GM23248 (cell line): ENCODE measurements around the gene DENND1C. TPM values are rescaled to one million over a fixed set of nuclear protein-coding genes. Genes with fewer than 3 reads are reported as not detected.

Source experiments
- DNase-seq: peaks from one replicate; pipeline ENCODE4 v3.0.0-alpha.2; 2015
- H2AFZ ChIP-seq: fragments of 200-600 bp; sonication (generic); 2 replicates; pipeline ENCODE4 v1.6.1; 2016; ENCODE audit warnings: antibody characterized with exemption
- H3F3A ChIP-seq: fragments of 200-600 bp; sonication (generic); 2 replicates; pipeline ENCODE4 v1.6.1; 2016; ENCODE audit warnings: mild to moderate bottlenecking, antibody characterized with exemption, mixed run types; ENCODE audit not compliant: insufficient read depth
- H3K27ac ChIP-seq: fragments of 200-600 bp; sonication (generic); 2 replicates; pipeline ENCODE4 v1.5.1; 2016; ENCODE audit warnings: mild to moderate bottlenecking
- H3K27me3 ChIP-seq: fragments of 200-600 bp; sonication (generic); replicated peaks from 2 replicates; pipeline ENCODE4 v1.6.1; 2016; ENCODE audit warnings: mild to moderate bottlenecking; ENCODE audit not compliant: insufficient read depth
- H3K36me3 ChIP-seq: fragments of 200-600 bp; sonication (generic); 2 replicates; pipeline ENCODE4 v1.6.1; 2016; ENCODE audit warnings: low read depth, mild to moderate bottlenecking
- H3K4me1 ChIP-seq: fragments of 200-600 bp; sonication (generic); 2 replicates; pipeline ENCODE4 v1.6.1; 2016; ENCODE audit warnings: mild to moderate bottlenecking; ENCODE audit not compliant: insufficient read depth
- H3K4me2 ChIP-seq: fragments of 200-600 bp; sonication (generic); one replicate; pipeline ENCODE4 v1.6.1; 2016; ENCODE audit warnings: mild to moderate bottlenecking; ENCODE audit not compliant: unreplicated experiment
- H3K4me3 ChIP-seq: fragments of 200-600 bp; sonication (generic); 2 replicates; pipeline ENCODE4 v1.5.1; 2016; ENCODE audit warnings: mild to moderate bottlenecking
- H3K79me2 ChIP-seq: fragments of 200-600 bp; sonication (generic); 2 replicates; pipeline ENCODE4 v1.6.1; 2016; ENCODE audit warnings: mild to moderate bottlenecking; ENCODE audit not compliant: insufficient read depth
- H3K9ac ChIP-seq: fragments of 200-600 bp; sonication (generic); 2 replicates; pipeline ENCODE4 v1.6.1; 2016; ENCODE audit warnings: mild to moderate bottlenecking
- H3K9me2 ChIP-seq: fragments of 200-600 bp; sonication (generic); 2 replicates; pipeline ENCODE4 v1.6.1; 2016; ENCODE audit warnings: mixed run types, mild to moderate bottlenecking, moderate library complexity; ENCODE audit not compliant: insufficient read depth
- H3K9me3 ChIP-seq: fragments of 200-600 bp; sonication (generic); one replicate; pipeline ENCODE4 v1.6.1; 2017; ENCODE audit warnings: low read depth
- H4K20me1 ChIP-seq: fragments of 200-600 bp; sonication (generic); 2 replicates; pipeline ENCODE4 v1.6.0; 2016; ENCODE audit not compliant: insufficient read depth
- EZH2 ChIP-seq: fragments of 200-600 bp; sonication (generic); IDR thresholded peaks from 2 replicates; pipeline ENCODE4 v1.6.1; 2018; ENCODE audit warnings: antibody characterized with exemption, mild to moderate bottlenecking; ENCODE audit not compliant: insufficient read depth, poor library complexity, severe bottlenecking
- EZH2phosphoT487 ChIP-seq: fragments of 200-600 bp; sonication (generic); IDR thresholded peaks from 2 replicates; pipeline ENCODE4 v1.6.1; 2018; ENCODE audit warnings: antibody characterized with exemption, moderate library complexity, mild to moderate bottlenecking, low read depth; ENCODE audit not compliant: insufficient read depth
- WGBS, 2 experiments: methylation state at CpG; one replicate each; pipeline ENCODE4 v1.1.6; 2015 to 2017; ENCODE audit warnings: low lambda C conversion rate in 2 of 2, low coverage in 1 of 2; ENCODE audit errors: missing lambda C conversion rate in 2 of 2; 5-methylcytosine and 5-hydroxymethylcytosine counted together
- in situ Hi-C: fragments of 300-500 bp; cut with MboI; formaldehyde crosslinking; loops from 2 replicates; pipeline ENCODE4 v1.15.0; 2020
- polyA plus RNA-seq: library from polyadenylated mRNA; unstranded; fragments of >200 nt; fragmentation: Nextera tagmentation; extraction: Ambion mirVana; gene quantifications from 2 replicates; pipeline ENCODE4 v1.2.1, GENCODE V29; 2016
- total RNA-seq: library from RNA; depleted of rRNA; stranded (reverse); fragments of >200 nt; shearing (Covaris generic); gene quantifications from 2 replicates; pipeline ENCODE4 v1.2.3, GENCODE V29; 2014

The DENND1C gene
- total and polyA plus RNA-seq, 2 experiments from 2014 or later = not detected

GRCh38 chr19:6453951-6454565, 27.5 kb downstream of the DENND1C start:
- DNase-seq = no peak
- Histone ChIP-seq H3K9me3 (no peaks in the 10 kb centered on the region), H3K9ac (no peak overlapping the region), H4K20me1 (no peaks in the 10 kb centered on the region), H2AFZ (no peak overlapping the region), H3K4me3 (no peak overlapping the region), H3K27ac (no peak overlapping the region), H3K36me3 (no peaks in the 10 kb centered on the region), H3K4me1 (no peaks in the 10 kb centered on the region), H3F3A (no peaks in the 10 kb centered on the region), H3K9me2 (no peaks in the 10 kb centered on the region), H3K79me2 (no peaks in the 10 kb centered on the region), H3K27me3 (no peaks in the 10 kb centered on the region), H3K4me2 (no peak overlapping the region)
- in situ Hi-C loops = no loop called here
- 95% methylated on average over 11 of the region's 11 CpGs for WGBS, 2 experiments
- TF ChIP-seq EZH2phosphoT487 (no peak), EZH2 (no peak)

GRCh38 chr19:6452899-6453298, 28.7 kb downstream of the DENND1C start:
- no peak overlapping the region for H3K9ac ChIP-seq
- 83 to 96% methylated on average over 2 of the region's 2 CpGs for WGBS, 2 experiments
- no peak overlapping the region for H3K27ac ChIP-seq
- no peaks in the 10 kb centered on the region for H3F3A ChIP-seq
- TF ChIP-seq EZH2phosphoT487 (no peak), EZH2 (no peak)
- no peaks in the 10 kb centered on the region for H3K79me2 ChIP-seq
- no peaks in the 10 kb centered on the region for H4K20me1 ChIP-seq
- H3K9me2 ChIP-seq = no peaks in the 10 kb centered on the region
- no peak overlapping the region for H2AFZ ChIP-seq
- H3K9me3 ChIP-seq = no peaks in the 10 kb centered on the region
- DNase-seq = no peak
- H3K27me3 ChIP-seq = no peaks in the 10 kb centered on the region
- H3K36me3 ChIP-seq = no peaks in the 10 kb centered on the region
- H3K4me2 ChIP-seq = no peak overlapping the region
- no peaks in the 10 kb centered on the region for H3K4me1 ChIP-seq
- in situ Hi-C loops = no loop called here
- no peak overlapping the region for H3K4me3 ChIP-seq

DNA sequence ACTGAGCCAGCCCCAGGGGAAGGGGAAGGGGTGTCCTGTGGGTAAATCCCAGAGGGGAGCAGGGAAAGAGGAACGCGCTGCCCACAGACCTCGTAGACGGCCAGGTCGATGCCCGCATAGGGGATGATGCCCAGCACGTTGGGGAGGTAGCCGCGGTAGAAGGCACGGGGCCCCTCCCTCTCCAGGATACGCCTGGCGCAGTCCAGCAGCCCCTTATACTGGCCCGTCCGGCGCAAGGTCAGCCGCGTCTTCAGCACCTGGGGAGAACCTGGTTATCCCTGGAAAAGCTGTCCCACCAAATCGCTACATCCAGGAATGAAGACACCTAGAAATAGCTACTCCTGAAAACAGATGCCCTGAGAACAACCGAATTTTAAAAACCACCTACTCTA, 29.4 kb downstream of the DENND1C start:
- 90 to 93% methylated on average over 19 of the region's 19 CpGs for WGBS, 2 experiments
- DNase-seq = no peak
- Histone ChIP-seq H3K79me2 (no peaks in the 10 kb centered on the region), H3K9ac (no peak overlapping the region), H3K27ac (no peak overlapping the region), H3K4me3 (no peak overlapping the region), H3K4me2 (no peak overlapping the region), H3K27me3 (no peaks in the 10 kb centered on the region), H2AFZ (no peak overlapping the region), H3K36me3 (no peaks in the 10 kb centered on the region), H3K9me2 (no peaks in the 10 kb centered on the region), H3F3A (no peaks in the 10 kb centered on the region), H3K9me3 (no peaks in the 10 kb centered on the region), H4K20me1 (no peaks in the 10 kb centered on the region), H3K4me1 (no peaks in the 10 kb centered on the region)
- in situ Hi-C loops = no loop called here
- no peak for TF ChIP-seq EZH2
- no peak for TF ChIP-seq EZH2phosphoT487

GRCh38 chr19:6451583-6452222, 29.9 kb downstream of the DENND1C start:
- H3K9me3 ChIP-seq = no peaks in the 10 kb centered on the region
- H3K27ac ChIP-seq = no peak overlapping the region
- no peaks in the 10 kb centered on the region for H3K4me1 ChIP-seq
- no peak overlapping the region for H3K4me3 ChIP-seq
- H3K9me2 ChIP-seq = no peaks in the 10 kb centered on the region
- H3K4me2 ChIP-seq = no peak overlapping the region
- H3K36me3 ChIP-seq = no peaks in the 10 kb centered on the region
- H4K20me1 ChIP-seq = no peaks in the 10 kb centered on the region
- H3F3A ChIP-seq = no peaks in the 10 kb centered on the region
- H3K27me3 ChIP-seq = no peaks in the 10 kb centered on the region
- no peaks in the 10 kb centered on the region for H3K79me2 ChIP-seq
- no peak overlapping the region for H2AFZ ChIP-seq
- H3K9ac ChIP-seq = no peak overlapping the region
- in situ Hi-C loops = no loop called here
- DNase-seq = no peak
- no peak for TF ChIP-seq EZH2
- no peak for TF ChIP-seq EZH2phosphoT487
- WGBS, 2 experiments = 74 to 78% methylated on average over 6 to 7 of the region's 7 CpGs

GRCh38 chr19:6450166-6450565, 31.4 kb downstream of the DENND1C start:
- no peaks in the 10 kb centered on the region for H3K79me2 ChIP-seq
- WGBS, 2 experiments = 86 to 89% methylated on average over 5 of the region's 5 CpGs
- H3K9ac ChIP-seq = no peak overlapping the region
- no peaks in the 10 kb centered on the region for H3K27me3 ChIP-seq
- H3K36me3 ChIP-seq = no peaks in the 10 kb centered on the region
- no peaks in the 10 kb centered on the region for H3K9me2 ChIP-seq
- no peaks in the 10 kb centered on the region for H3K4me1 ChIP-seq
- no peaks in the 10 kb centered on the region for H3F3A ChIP-seq
- H4K20me1 ChIP-seq = no peaks in the 10 kb centered on the region
- in situ Hi-C loops = no loop called here
- H3K9me3 ChIP-seq = no peaks in the 10 kb centered on the region
- no peak overlapping the region for H3K27ac ChIP-seq
- H2AFZ ChIP-seq = no peak overlapping the region
- H3K4me2 ChIP-seq = no peak overlapping the region
- no peak overlapping the region for H3K4me3 ChIP-seq
- TF ChIP-seq EZH2 (no peak), EZH2phosphoT487 (no peak)
- DNase-seq = no peak
